Activated T-cell treated with anti-CD3 and anti-CD28 coated beads, Interleukin-2, amount 50 U/mL, for 72 hours (primary cell): ENCODE measurements around the gene IQCN. TPM values are rescaled to one million over a fixed set of nuclear protein-coding genes. Genes with fewer than 3 reads are reported as not detected.

ENCODE experiments used
- ATAC-seq, 2 donors: fragments of 150-1000 bp; cut with Tn5 transposase; replicated peaks in 1 of 2; 2 replicates each; pipeline ENCODE4 v1.10.0; 2021; ENCODE audit warnings: moderate library complexity in 2 of 2, mild to moderate bottlenecking in 1 of 2
- DNase-seq, 2 donors: peaks; one replicate each; pipeline ENCODE4 v3.0.0; 2021 to 2022; ENCODE audit warnings: mixed read lengths in 1 of 2
- H3K27ac Mint-ChIP-seq: one replicate; pipeline ENCODE4 v1.8.0; 2022; ENCODE audit warnings: mild to moderate bottlenecking, moderate library complexity, mixed read lengths
- H3K27me3 Mint-ChIP-seq: one replicate; pipeline ENCODE4 v1.8.0; 2022; ENCODE audit warnings: low read depth, mixed read lengths
- H3K36me3 Mint-ChIP-seq, 2 donors: one replicate each; pipeline ENCODE4 v1.8.0; 2022; ENCODE audit warnings: mixed read lengths in 2 of 2, mild to moderate bottlenecking in 1 of 2; ENCODE audit not compliant: insufficient read depth in 2 of 2
- H3K4me1 Mint-ChIP-seq: one replicate; pipeline ENCODE4 v1.8.0; 2022; ENCODE audit warnings: low read depth, mixed read lengths
- H3K4me3 Mint-ChIP-seq, 2 donors: one replicate each; pipeline ENCODE4 v1.8.0; 2022; ENCODE audit warnings: mild to moderate bottlenecking in 2 of 2, mixed read lengths in 2 of 2, moderate library complexity in 2 of 2
- H3K9me3 Mint-ChIP-seq, 2 donors: one replicate each; pipeline ENCODE4 v1.8.0; 2022; ENCODE audit warnings: mixed read lengths in 2 of 2
- total RNA-seq, 2 donors: library from RNA; stranded (reverse); gene quantifications; one replicate each; pipeline ENCODE4 v1.2.3, GENCODE V29; 2022

The IQCN gene
- total RNA-seq, 2 donors from 2014 or later = 2.2 to 2.8 TPM

GRCh38 chr19:18299654-18300053 is 25.4 kb upstream of the IQCN start:
- Mint-ChIP-seq H3K4me3 (no peak overlapping the region), H3K36me3 (peaks cover 6 to 16% of the 10 kb centered on the region in 2 donors), H3K4me1 (peaks cover 53% of the 10 kb centered on the region), H3K9me3 (peaks cover 0 to 2% of the 10 kb centered on the region in 2 donors), H3K27ac (no peak overlapping the region), H3K27me3 (no peaks in the 10 kb centered on the region)
- DNase-seq (no peak), ATAC-seq (no peak)

- Mint-ChIP-seq H3K27ac (peak overlapping the region; percentile 64), H3K36me3 (peaks cover 5 to 10% of the 10 kb centered on the region in 2 donors), H3K9me3 (peaks cover 0 to 2% of the 10 kb centered on the region in 2 donors), H3K27me3 (no peaks in the 10 kb centered on the region), H3K4me1 (peaks cover 56% of the 10 kb centered on the region), H3K4me3 (peak overlapping the region; percentile 61 to 65)
- ATAC-seq (peak; percentile 63 to 76), DNase-seq (peak; percentile 42 to 56)
Observed at GRCh38 chr19:18298601-18299000, 24.3 kb upstream of the IQCN start.

GRCh38 chr19:18297308-18297707 is 23.1 kb upstream of the IQCN start:
- no peak overlapping the region for H3K27ac Mint-ChIP-seq
- ATAC-seq (no peak), DNase-seq (no peak)
- H3K9me3 Mint-ChIP-seq = peaks cover 0 to 2% of the 10 kb centered on the region in 2 donors
- peaks cover 58% of the 10 kb centered on the region for H3K4me1 Mint-ChIP-seq
- H3K27me3 Mint-ChIP-seq = no peaks in the 10 kb centered on the region
- H3K36me3 Mint-ChIP-seq = peaks cover 5 to 9% of the 10 kb centered on the region in 2 donors
- H3K4me3 Mint-ChIP-seq = no peak overlapping the region

GRCh38 chr19:18295034-18295451 is 20.8 kb upstream of the IQCN start:
- ATAC-seq (no peak), DNase-seq (no peak)
- no peak overlapping the region for H3K27ac Mint-ChIP-seq
- H3K4me3 Mint-ChIP-seq = peak overlapping the region; percentile 88 to 94
- peaks cover 2 to 4% of the 10 kb centered on the region in 2 donors for H3K9me3 Mint-ChIP-seq
- no peaks in the 10 kb centered on the region for H3K27me3 Mint-ChIP-seq
- peaks cover 75% of the 10 kb centered on the region for H3K4me1 Mint-ChIP-seq
- peaks cover 9 to 11% of the 10 kb centered on the region in 2 donors for H3K36me3 Mint-ChIP-seq

- DNase-seq (peak; percentile 94 to 97), ATAC-seq (peak; percentile 50 to 55)
- H3K9me3 Mint-ChIP-seq = peaks cover 2 to 4% of the 10 kb centered on the region in 2 donors
- H3K4me1 Mint-ChIP-seq = peaks cover 81% of the 10 kb centered on the region
- peak overlapping the region; percentile 88 to 94 for H3K4me3 Mint-ChIP-seq
- peaks cover 9 to 11% of the 10 kb centered on the region in 2 donors for H3K36me3 Mint-ChIP-seq
- no peaks in the 10 kb centered on the region for H3K27me3 Mint-ChIP-seq
- peak overlapping the region; percentile 59 for H3K27ac Mint-ChIP-seq
Observed at GRCh38 chr19:18294467-18294864, 20.2 kb upstream of the IQCN start.

GRCh38 chr19:18293642-18294466 is 19.6 kb upstream of the IQCN start:
- H3K36me3 Mint-ChIP-seq = peaks cover 9 to 11% of the 10 kb centered on the region in 2 donors
- DNase-seq (no peak), ATAC-seq (no peak)
- peak overlapping the region; percentile 91 for H3K27ac Mint-ChIP-seq
- peak overlapping the region; percentile 88 to 94 for H3K4me3 Mint-ChIP-seq
- H3K4me1 Mint-ChIP-seq = peaks cover 79% of the 10 kb centered on the region
- H3K9me3 Mint-ChIP-seq = peaks cover 2 to 4% of the 10 kb centered on the region in 2 donors
- no peaks in the 10 kb centered on the region for H3K27me3 Mint-ChIP-seq

- Mint-ChIP-seq H3K27me3 (no peaks in the 10 kb centered on the region), H3K27ac (peak overlapping the region; percentile 91), H3K4me3 (peak overlapping the region; percentile 88 to 94), H3K4me1 (peaks cover 79% of the 10 kb centered on the region), H3K9me3 (peaks cover 2 to 4% of the 10 kb centered on the region in 2 donors), H3K36me3 (peaks cover 8 to 9% of the 10 kb centered on the region in 2 donors)
- peak; percentile 65 to 73 for DNase-seq
- ATAC-seq = peak in 1 of 2 donors; percentile 16
Observed at GRCh38 chr19:18292810-18293641, 18.8 kb upstream of the IQCN start.

GRCh38 chr19:18292462-18292809 is 18.2 kb upstream of the IQCN start:
- ATAC-seq (no peak), DNase-seq (no peak)
- H3K4me3 Mint-ChIP-seq = peak overlapping the region; percentile 88 to 94
- no peaks in the 10 kb centered on the region for H3K27me3 Mint-ChIP-seq
- peaks cover 73% of the 10 kb centered on the region for H3K4me1 Mint-ChIP-seq
- H3K36me3 Mint-ChIP-seq = peaks cover 8 to 9% of the 10 kb centered on the region in 2 donors
- no peak overlapping the region for H3K27ac Mint-ChIP-seq
- H3K9me3 Mint-ChIP-seq = peaks cover 2 to 4% of the 10 kb centered on the region in 2 donors

GRCh38 chr19:18291590-18292461 is 17.6 kb upstream of the IQCN start:
- H3K27me3 Mint-ChIP-seq = no peaks in the 10 kb centered on the region
- peak; percentile 48 to 50 for ATAC-seq
- peaks cover 74% of the 10 kb centered on the region for H3K4me1 Mint-ChIP-seq
- H3K9me3 Mint-ChIP-seq = peaks cover 2 to 4% of the 10 kb centered on the region in 2 donors
- peak overlapping the region; percentile 88 to 94 for H3K4me3 Mint-ChIP-seq
- DNase-seq = peak; percentile 94 to 95
- H3K36me3 Mint-ChIP-seq = peaks cover 8 to 9% of the 10 kb centered on the region in 2 donors
- H3K27ac Mint-ChIP-seq = peak overlapping the region; percentile 97

- H3K4me1 Mint-ChIP-seq = peaks cover 75% of the 10 kb centered on the region
- peaks cover 8 to 10% of the 10 kb centered on the region in 2 donors for H3K36me3 Mint-ChIP-seq
- peaks cover 2 to 3% of the 10 kb centered on the region in 2 donors for H3K9me3 Mint-ChIP-seq
- H3K4me3 Mint-ChIP-seq = peak overlapping the region; percentile 65 to 88
- no peak for ATAC-seq
- no peak for DNase-seq
- H3K27me3 Mint-ChIP-seq = no peaks in the 10 kb centered on the region
- H3K27ac Mint-ChIP-seq = peak overlapping the region; percentile 61
Observed at GRCh38 chr19:18291019-18291524, 16.8 kb upstream of the IQCN start.

GRCh38 chr19:18290302-18291018 is 16.2 kb upstream of the IQCN start:
- Mint-ChIP-seq H3K4me1 (peaks cover 77% of the 10 kb centered on the region), H3K27ac (peak overlapping the region; percentile 47), H3K4me3 (peak overlapping the region; percentile 65 to 88), H3K36me3 (peaks cover 6 to 10% of the 10 kb centered on the region in 2 donors), H3K27me3 (no peaks in the 10 kb centered on the region), H3K9me3 (peaks cover 2 to 4% of the 10 kb centered on the region in 2 donors)
- ATAC-seq (peak; percentile 69 to 75), DNase-seq (peak; percentile 97 to 99)
